GM18951 (cell line): ENCODE data around the gene IP6K2.

Source experiments
- POLR2A ChIP-seq: IDR thresholded peaks from 4 replicates; pipeline ENCODE4 v1.6.1; 2011; ENCODE audit warnings: mild to moderate bottlenecking; ENCODE audit not compliant: insufficient read length, insufficient read depth; ENCODE audit errors: extremely low read depth
- in situ Hi-C: fragments of 300-500 bp; cut with MboI; formaldehyde crosslinking; loops from one replicate; pipeline ENCODE4 v1.12.0; 2022; ENCODE audit warnings: low sequenced_read_pairs, mixed read lengths, inconsistent platforms; ENCODE audit not compliant: unreplicated experiment

The IP6K2 gene

DNA sequence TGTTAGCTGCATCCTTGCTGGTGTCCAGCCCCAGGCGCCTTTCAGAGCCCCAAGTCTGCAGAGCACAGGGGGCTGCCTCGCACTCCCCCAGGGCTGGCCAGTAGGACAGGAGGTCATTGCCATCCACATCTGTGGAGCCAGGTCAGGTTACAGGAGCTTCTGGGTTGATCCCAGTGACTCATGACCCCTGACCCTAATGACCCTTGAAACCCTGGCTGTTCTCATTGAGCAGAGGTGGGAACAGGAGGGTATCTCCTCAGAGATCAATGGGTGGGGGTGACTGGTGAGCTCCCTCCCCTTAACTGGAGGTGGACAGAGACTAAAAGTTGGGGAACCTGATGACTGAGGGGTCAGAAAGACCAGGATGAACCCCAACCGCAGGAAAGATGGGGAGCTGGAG lies 75.6 kb downstream of the IP6K2 start:
- in situ Hi-C loops, result no loop called here
- no peak for TF ChIP-seq POLR2A

GRCh38 chr3:48639944-48640606 lies 76.9 kb downstream of the IP6K2 start:
- TF ChIP-seq POLR2A, result no peak
- in situ Hi-C loops, result no loop called here
